ENCODE measurements around the gene PHEX. TPM values are rescaled to one million over a fixed set of nuclear protein-coding genes. Genes with fewer than 3 reads are reported as not detected.

PHEX gene
- total RNA-seq, 1 experiment from 2014 or later, result 0.89 TPM

DNA sequence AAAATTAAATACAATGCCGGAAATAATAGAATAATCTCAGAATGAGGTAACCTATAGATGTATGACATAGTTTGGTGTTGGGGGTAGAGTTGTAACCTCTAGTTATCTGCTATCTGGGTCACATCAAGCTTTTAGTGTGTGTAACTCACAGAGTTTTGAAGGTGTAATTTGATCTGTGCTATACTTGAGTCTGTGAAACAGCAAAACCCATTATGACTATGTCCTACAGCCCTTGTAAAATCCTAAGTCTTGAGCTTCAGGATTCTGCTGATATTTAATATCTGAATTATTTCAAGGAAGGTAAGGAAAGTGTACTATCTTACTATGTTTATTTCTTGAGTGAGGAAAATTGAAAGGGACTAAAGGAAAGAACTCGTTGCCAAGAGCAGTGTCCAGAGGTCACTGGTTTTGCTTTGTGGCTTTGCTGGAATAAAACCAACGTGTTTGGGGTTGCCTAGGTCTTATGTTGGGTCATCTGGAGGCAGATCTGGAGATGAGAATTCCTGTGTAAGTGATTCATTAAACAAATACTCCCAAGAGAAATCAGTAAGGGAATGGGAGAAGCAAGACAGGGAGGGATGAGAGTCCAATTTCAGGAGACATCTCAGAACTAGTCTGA, 132.8 kb downstream of the PHEX start:
- CTCF ChIA-PET, result interaction anchor here (0.6 to 3.0 kb wide), 3 partner anchors 29 to 1769 kb away, joined by 3 to 13 read pairs (median 3); no protein-coding TSS in a partner anchor
- H3K27me3 Mint-ChIP-seq (ENCODE audit: insufficient read depth, unreplicated experiment), result peaks cover 72% of the 10 kb centered on the region
- H3K9me3 Mint-ChIP-seq (ENCODE audit: unreplicated experiment), result no peaks in the 10 kb centered on the region
- peaks cover 6% of the 10 kb centered on the region for H3K36me3 Mint-ChIP-seq (ENCODE audit: insufficient read depth, unreplicated experiment)
- intact Hi-C loops (cut with micrococcal nuclease), result no loop called here
- H3K27ac Mint-ChIP-seq (ENCODE audit: low read depth, unreplicated experiment), result no peak overlapping the region
- BruUV-seq (replicated peaks), result no TSS peak
- POLR2A ChIA-PET, result interaction anchor here (0.6 kb wide), 1 partner anchor 1877 kb away, joined by 3 read pairs; no protein-coding TSS in a partner anchor
- no peak for TF ChIP-seq CTCF (IDR thresholded peaks at IDR 0.05; ENCODE audit: unreplicated experiment)
- peaks cover 16% of the 10 kb centered on the region for H3K4me1 Mint-ChIP-seq (ENCODE audit: insufficient read depth, unreplicated experiment)
- H3K4me3 Mint-ChIP-seq (ENCODE audit: unreplicated experiment), result no peak overlapping the region
- DNase-seq (ENCODE audit: unreplicated experiment), result peak; percentile 56

DNA sequence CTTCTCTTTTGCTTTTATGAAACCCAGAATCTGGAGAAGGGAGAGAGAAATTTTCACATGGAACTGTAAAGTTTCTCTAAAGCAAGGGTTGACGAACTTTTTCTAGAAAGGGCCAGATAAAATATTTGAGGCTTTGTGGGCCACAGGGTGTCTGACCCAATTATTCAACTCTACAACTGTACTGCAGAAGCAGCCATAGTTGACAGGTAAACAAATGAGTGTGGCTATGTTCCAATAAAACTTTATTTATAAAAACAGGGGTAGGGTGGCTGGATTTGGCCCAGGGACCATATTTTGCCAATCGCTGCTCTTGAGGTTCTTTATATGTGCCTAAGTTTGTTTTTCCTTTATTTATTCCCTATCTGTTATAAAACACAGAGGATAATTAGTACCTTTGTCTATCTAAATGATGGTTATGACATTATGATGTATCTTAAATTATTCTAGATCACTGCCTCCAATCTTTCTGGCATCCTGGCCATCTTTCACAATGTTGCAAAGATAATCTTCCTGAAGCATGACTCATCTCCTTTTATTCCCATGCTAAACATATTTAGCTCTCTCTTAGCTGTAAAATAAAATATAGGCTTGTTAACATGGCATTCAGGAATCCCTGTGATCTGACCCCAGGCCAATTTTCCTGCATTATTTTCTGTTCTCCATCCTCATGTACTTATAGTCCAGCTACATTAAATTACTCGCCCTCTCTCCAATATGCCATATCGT, 133.8 kb downstream of the PHEX start:
- H3K9me3 Mint-ChIP-seq (ENCODE audit: unreplicated experiment), result no peaks in the 10 kb centered on the region
- ChIA-PET POLR2A (no interaction called here), CTCF (interaction anchor here (3.0 kb wide), 1 partner anchor 30 kb away, joined by 13 read pairs; no protein-coding TSS in a partner anchor)
- TF ChIP-seq CTCF (IDR thresholded peaks at IDR 0.05; ENCODE audit: unreplicated experiment), result no peak
- no peak overlapping the region for H3K4me3 Mint-ChIP-seq (ENCODE audit: unreplicated experiment)
- H3K36me3 Mint-ChIP-seq (ENCODE audit: insufficient read depth, unreplicated experiment), result peaks cover 6% of the 10 kb centered on the region
- peak; percentile 54 for DNase-seq (ENCODE audit: unreplicated experiment)
- peak overlapping the region; percentile 46 for H3K27ac Mint-ChIP-seq (ENCODE audit: low read depth, unreplicated experiment)
- peaks cover 79% of the 10 kb centered on the region for H3K27me3 Mint-ChIP-seq (ENCODE audit: insufficient read depth, unreplicated experiment)
- peaks cover 16% of the 10 kb centered on the region for H3K4me1 Mint-ChIP-seq (ENCODE audit: insufficient read depth, unreplicated experiment)
- intact Hi-C loops (cut with micrococcal nuclease), result no loop called here
- BruUV-seq (replicated peaks), result no TSS peak

DNA sequence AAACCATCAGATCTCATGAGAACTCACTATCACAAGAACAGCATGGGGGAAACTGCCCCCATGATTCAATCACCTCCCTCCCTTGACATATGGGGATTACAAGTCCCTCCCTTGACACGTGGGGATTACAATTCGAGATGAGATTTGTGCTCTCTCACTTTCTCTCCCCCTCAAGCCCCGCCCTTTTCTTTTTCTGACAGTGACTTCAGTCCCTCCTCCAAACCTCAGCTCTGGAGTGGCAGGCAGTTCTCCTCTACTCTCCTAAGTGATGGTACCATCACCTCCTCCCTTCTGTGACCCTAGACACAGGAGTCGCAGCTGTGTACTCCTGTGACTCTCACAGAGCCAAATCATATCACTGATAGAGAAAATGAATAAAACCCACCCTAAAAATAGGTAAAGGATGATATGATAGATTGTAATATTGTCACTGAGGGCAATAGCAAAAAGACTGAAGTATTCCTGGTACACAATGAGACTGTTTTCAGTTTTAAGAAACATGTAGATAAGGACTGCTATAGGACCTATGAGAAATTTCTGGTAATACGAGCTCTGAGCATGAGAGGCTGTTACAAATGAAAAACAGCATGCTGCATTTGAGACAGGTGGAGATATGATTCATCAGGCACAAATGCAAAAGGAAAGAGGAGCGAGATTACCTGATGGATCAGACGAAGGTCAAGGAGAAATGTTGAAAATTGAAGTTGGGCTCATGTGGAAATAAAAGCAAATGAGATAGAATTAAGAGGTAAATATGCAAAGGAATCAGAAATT, 139.3 kb downstream of the PHEX start:
- DNase-seq (ENCODE audit: unreplicated experiment), result no peak
- TF ChIP-seq CTCF (IDR thresholded peaks at IDR 0.05; ENCODE audit: unreplicated experiment), result no peak
- no TSS peak for BruUV-seq (replicated peaks)
- intact Hi-C loops (cut with micrococcal nuclease), result no loop called here
- no peaks in the 10 kb centered on the region for H3K9me3 Mint-ChIP-seq (ENCODE audit: unreplicated experiment)
- peaks cover 12% of the 10 kb centered on the region for H3K4me1 Mint-ChIP-seq (ENCODE audit: insufficient read depth, unreplicated experiment)
- ChIA-PET POLR2A (no interaction called here), CTCF (interaction anchor here (0.9 kb wide), 1 partner anchor 115 kb away, joined by 3 read pairs; no protein-coding TSS in a partner anchor)
- peaks cover 61% of the 10 kb centered on the region for H3K27me3 Mint-ChIP-seq (ENCODE audit: insufficient read depth, unreplicated experiment)
- H3K27ac Mint-ChIP-seq (ENCODE audit: low read depth, unreplicated experiment), result no peak overlapping the region
- H3K36me3 Mint-ChIP-seq (ENCODE audit: insufficient read depth, unreplicated experiment), result no peaks in the 10 kb centered on the region
- no peak overlapping the region for H3K4me3 Mint-ChIP-seq (ENCODE audit: unreplicated experiment)

DNA sequence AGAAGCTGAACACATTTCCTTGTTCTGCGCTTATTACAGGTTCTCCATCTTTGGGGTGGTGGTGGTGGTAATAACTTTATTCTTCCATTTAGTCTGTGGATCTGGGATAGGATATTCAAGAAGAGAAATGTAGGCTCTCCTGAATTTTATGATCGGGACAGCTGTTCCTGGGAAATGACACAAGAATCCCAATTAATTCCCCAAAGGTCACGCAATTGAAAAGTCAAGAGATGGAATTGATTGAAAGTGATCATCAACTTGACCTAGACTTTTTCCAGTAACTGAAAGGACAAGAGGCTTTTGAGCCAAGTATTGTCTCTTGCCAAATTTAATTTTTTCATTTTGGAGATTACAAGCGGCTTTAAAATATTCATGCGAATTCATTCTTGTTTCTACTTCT, 141.8 kb downstream of the PHEX start:
- Mint-ChIP-seq H3K4me1 (ENCODE audit: insufficient read depth, unreplicated experiment) (peaks cover 9% of the 10 kb centered on the region), H3K4me3 (ENCODE audit: unreplicated experiment) (no peak overlapping the region), H3K36me3 (ENCODE audit: insufficient read depth, unreplicated experiment) (no peaks in the 10 kb centered on the region), H3K27me3 (ENCODE audit: insufficient read depth, unreplicated experiment) (peaks cover 54% of the 10 kb centered on the region), H3K9me3 (ENCODE audit: unreplicated experiment) (no peaks in the 10 kb centered on the region), H3K27ac (ENCODE audit: low read depth, unreplicated experiment) (no peak overlapping the region)
- DNase-seq (ENCODE audit: unreplicated experiment), result no peak
- no peak for TF ChIP-seq CTCF (IDR thresholded peaks at IDR 0.05; ENCODE audit: unreplicated experiment)
- intact Hi-C loops (cut with micrococcal nuclease), result no loop called here
- ChIA-PET CTCF (no interaction called here), POLR2A (no interaction called here)
- BruUV-seq (replicated peaks), result no TSS peak
